ENCODE measurements around the gene KHK. TPM values are rescaled to one million over a fixed set of nuclear protein-coding genes. Genes with fewer than 3 reads are reported as not detected.
A peak's percentile ranks its signal among the peaks of the same experiment; 100 is the strongest.

KHK gene
- total RNA-seq, 1 donor from 2014 or later: 3.3 TPM

GRCh38 chr2:27051902-27052645 is 34.5 kb upstream of the KHK start:
- no peaks in the 10 kb centered on the region for H3K9me3 ChIP-seq (ENCODE audit: low read depth)
- peaks cover 5% of the 10 kb centered on the region for H3K4me1 ChIP-seq
- H3K9me3 Mint-ChIP-seq: peaks cover 19% of the 10 kb centered on the region
- H3K4me2 ChIP-seq: peak overlapping the region; percentile 88
- H3F3A ChIP-seq (ENCODE audit: low read depth): peaks cover 34% of the 10 kb centered on the region
- no peaks in the 10 kb centered on the region for H4K20me1 ChIP-seq (ENCODE audit: low read depth)
- peaks cover 33% of the 10 kb centered on the region for H3K36me3 Mint-ChIP-seq
- DNase-seq (ENCODE audit: low spot score): peak; percentile 45
- peaks cover 32% of the 10 kb centered on the region for H3K4me1 Mint-ChIP-seq
- H3K27ac ChIP-seq: no peak overlapping the region
- H3K27ac Mint-ChIP-seq: peak overlapping the region; percentile 82
- TF ChIP-seq EZH2 (IDR thresholded peaks at IDR 0.05) (no peak), EZH2phosphoT487 (IDR thresholded peaks at IDR 0.05) (no peak), CTCF (IDR thresholded peaks at IDR 0.05) (no peak)
- H3K9ac ChIP-seq: peak overlapping the region; percentile 63
- H2AFZ ChIP-seq (replicated peaks): peak overlapping the region; percentile 92
- peaks cover 22% of the 10 kb centered on the region for H3K27me3 Mint-ChIP-seq (ENCODE audit: insufficient read depth, low read depth)
- H3K79me2 ChIP-seq (ENCODE audit: low read depth): peaks cover 3% of the 10 kb centered on the region
- peak overlapping the region; percentile 75 for H3K4me3 ChIP-seq
- H3K27me3 ChIP-seq: no peaks in the 10 kb centered on the region
- no peaks in the 10 kb centered on the region for H3K36me3 ChIP-seq
- peak overlapping the region; percentile 92 for H3K4me3 Mint-ChIP-seq

GRCh38 chr2:27053321-27053720 is 33.3 kb upstream of the KHK start:
- no peak for DNase-seq (ENCODE audit: low spot score)
- peak overlapping the region; percentile 92 for H3K4me3 Mint-ChIP-seq
- Histone ChIP-seq H3K79me2 (ENCODE audit: low read depth) (peaks cover 3% of the 10 kb centered on the region), H3K4me3 (no peak overlapping the region), H3K27me3 (no peaks in the 10 kb centered on the region), H3K27ac (no peak overlapping the region), H3K9me3 (ENCODE audit: low read depth) (no peaks in the 10 kb centered on the region), H3K4me1 (peaks cover 5% of the 10 kb centered on the region), H2AFZ (replicated peaks) (no peak overlapping the region), H3K4me2 (no peak overlapping the region), H4K20me1 (ENCODE audit: low read depth) (no peaks in the 10 kb centered on the region), H3F3A (ENCODE audit: low read depth) (peaks cover 31% of the 10 kb centered on the region), H3K9ac (no peak overlapping the region), H3K36me3 (no peaks in the 10 kb centered on the region)
- H3K27ac Mint-ChIP-seq: no peak overlapping the region
- H3K9me3 Mint-ChIP-seq: peaks cover 19% of the 10 kb centered on the region
- TF ChIP-seq EZH2phosphoT487 (IDR thresholded peaks at IDR 0.05) (no peak), CTCF (IDR thresholded peaks at IDR 0.05) (no peak), EZH2 (IDR thresholded peaks at IDR 0.05) (no peak)
- H3K4me1 Mint-ChIP-seq: peaks cover 31% of the 10 kb centered on the region
- peaks cover 38% of the 10 kb centered on the region for H3K36me3 Mint-ChIP-seq
- peaks cover 21% of the 10 kb centered on the region for H3K27me3 Mint-ChIP-seq (ENCODE audit: insufficient read depth, low read depth)

GRCh38 chr2:27053776-27054175 is 32.8 kb upstream of the KHK start:
- H3K36me3 ChIP-seq: no peaks in the 10 kb centered on the region

GRCh38 chr2:27054721-27055120 is 31.9 kb upstream of the KHK start:
- no peak overlapping the region for H3K4me2 ChIP-seq
- H3K4me3 ChIP-seq: no peak overlapping the region
- peaks cover 20% of the 10 kb centered on the region for H3F3A ChIP-seq (ENCODE audit: low read depth)
- H3K36me3 Mint-ChIP-seq: peaks cover 46% of the 10 kb centered on the region
- H3K9ac ChIP-seq: no peak overlapping the region
- no peaks in the 10 kb centered on the region for H3K36me3 ChIP-seq
- H4K20me1 ChIP-seq (ENCODE audit: low read depth): no peaks in the 10 kb centered on the region
- peaks cover 20% of the 10 kb centered on the region for H3K27me3 Mint-ChIP-seq (ENCODE audit: insufficient read depth, low read depth)
- H3K4me1 ChIP-seq: no peaks in the 10 kb centered on the region
- no peak for DNase-seq (ENCODE audit: low spot score)
- H3K79me2 ChIP-seq (ENCODE audit: low read depth): peaks cover 3% of the 10 kb centered on the region
- H3K4me3 Mint-ChIP-seq: no peak overlapping the region
- no peak overlapping the region for H3K27ac ChIP-seq
- H3K4me1 Mint-ChIP-seq: peaks cover 22% of the 10 kb centered on the region
- TF ChIP-seq CTCF (IDR thresholded peaks at IDR 0.05) (no peak), EZH2 (IDR thresholded peaks at IDR 0.05) (no peak)
- H3K27ac Mint-ChIP-seq: no peak overlapping the region
- H3K9me3 ChIP-seq (ENCODE audit: low read depth): no peaks in the 10 kb centered on the region
- H3K27me3 ChIP-seq: no peaks in the 10 kb centered on the region
- no peak overlapping the region for H2AFZ ChIP-seq (replicated peaks)
- peaks cover 14% of the 10 kb centered on the region for H3K9me3 Mint-ChIP-seq

More at GRCh38 chr2:27053776-27054175, 32.8 kb upstream of the KHK start:
- no peak overlapping the region for H3K9ac ChIP-seq
- H3K27me3 Mint-ChIP-seq (ENCODE audit: insufficient read depth, low read depth): peaks cover 20% of the 10 kb centered on the region
- no peak overlapping the region for H3K4me3 ChIP-seq
- peaks cover 3% of the 10 kb centered on the region for H3K79me2 ChIP-seq (ENCODE audit: low read depth)
- no peak for TF ChIP-seq EZH2 (IDR thresholded peaks at IDR 0.05)
- no peak for TF ChIP-seq EZH2phosphoT487 (IDR thresholded peaks at IDR 0.05)
- H3K27ac Mint-ChIP-seq: no peak overlapping the region
- H3K4me2 ChIP-seq: no peak overlapping the region
- H3K4me1 ChIP-seq: peaks cover 5% of the 10 kb centered on the region
- H3K9me3 Mint-ChIP-seq: peaks cover 19% of the 10 kb centered on the region
- H3K27me3 ChIP-seq: no peaks in the 10 kb centered on the region
- peaks cover 40% of the 10 kb centered on the region for H3K36me3 Mint-ChIP-seq
- H3K4me3 Mint-ChIP-seq: peak overlapping the region; percentile 92
- H3K27ac ChIP-seq: no peak overlapping the region
- no peak overlapping the region for H2AFZ ChIP-seq (replicated peaks)
- H3K4me1 Mint-ChIP-seq: peaks cover 28% of the 10 kb centered on the region
- no peaks in the 10 kb centered on the region for H3K9me3 ChIP-seq (ENCODE audit: low read depth)
- no peak for DNase-seq (ENCODE audit: low spot score)
- peaks cover 27% of the 10 kb centered on the region for H3F3A ChIP-seq (ENCODE audit: low read depth)
- H4K20me1 ChIP-seq (ENCODE audit: low read depth): no peaks in the 10 kb centered on the region
